Measurements from ENCODE around the gene TGFBR3L.

The TGFBR3L gene

GRCh38 chr19:7868671-7869452, 45.8 kb upstream of the TGFBR3L start:
- peaks cover 6% of the 10 kb centered on the region for H3K4me1 ChIP-seq (ENCODE audit: control insufficient read depth, insufficient read depth, low read length)
- CTCF ChIA-PET, result interaction anchor here (0.6 to 2.4 kb wide), 34 partner anchors 8 to 1444 kb away, joined by 3 to 25 read pairs (median 5); partner anchors contain the start of genes LRRC8E, MAP2K7, SNAPC2 and TIMM44
- H3K9me3 ChIP-seq (ENCODE audit: control insufficient read depth, insufficient read depth, low read depth, low read length), result no peaks in the 10 kb centered on the region
- POLR2A ChIA-PET, result interaction anchor here (0.6 to 2.2 kb wide), 15 partner anchors 9 to 455 kb away, joined by 3 to 35 read pairs (median 4); partner anchors contain the start of genes LRRC8E, MAP2K7, SNAPC2 and TIMM44
- no peaks in the 10 kb centered on the region for H3K36me3 ChIP-seq (ENCODE audit: control insufficient read depth in 2 of 2, insufficient read depth in 1 of 2, low read length in 2 of 2)
- H3K27ac ChIP-seq (ENCODE audit: extremely low read depth, low read depth, low read length), result peak overlapping the region; percentile 45; the same call in 1 of the 2 replicates
- peak overlapping the region; percentile 52 for H3K4me3 ChIP-seq (ENCODE audit: low read depth, low read length)
- TF ChIP-seq ZNF2 (tag by site-specific recombination; IDR thresholded peaks at IDR 0.05) (no peak), KLF9 (tag by site-specific recombination; IDR thresholded peaks at IDR 0.05; ENCODE audit: low read depth) (peak; percentile 83), ZNF366 (tag by site-specific recombination; conservative IDR thresholded peaks at IDR 0.05) (no peak), EGR2 (tag by site-specific recombination; IDR thresholded peaks at IDR 0.05; ENCODE audit: low read depth) (peak; percentile 23; the same call in 1 of the 2 replicates), ZBTB44 (tag by site-specific recombination; IDR thresholded peaks at IDR 0.05) (peak; percentile 69), ZXDB (tag by site-specific recombination; IDR thresholded peaks at IDR 0.05) (peak; percentile 15; the same call in 1 of the 2 replicates), BCL11A (tag by site-specific recombination; IDR thresholded peaks at IDR 0.05; ENCODE audit: low read depth) (peak; percentile 84; the same call in 1 of the 2 replicates), ZNF10 (tag by site-specific recombination; IDR thresholded peaks at IDR 0.05) (peak; percentile 94; the same call in 1 of the 2 replicates), BCL11B (tag by site-specific recombination; IDR thresholded peaks at IDR 0.05; ENCODE audit: low read depth) (0 out of 2 replicates have a peak, but pooled peaks have one; percentile 63), KLF10 (tag by site-specific recombination; IDR thresholded peaks at IDR 0.05) (peak; percentile 71), ZBTB1 (tag by site-specific recombination; IDR thresholded peaks at IDR 0.05) (no peak), GLIS2 (tag by site-specific recombination; IDR thresholded peaks at IDR 0.05) (peak; percentile 67; the same call in 1 of the 2 replicates), ZBTB20 (tag by site-specific recombination; IDR thresholded peaks at IDR 0.05) (peak; percentile 19), ZNF629 (tag by site-specific recombination; IDR thresholded peaks at IDR 0.05) (peak; percentile 81), ZNF449 (tag by site-specific recombination; IDR thresholded peaks at IDR 0.05) (no peak), SP3 (tag by site-specific recombination; IDR thresholded peaks at IDR 0.05) (peak; percentile 97), ZNF404 (tag by site-specific recombination; IDR thresholded peaks at IDR 0.05) (no peak), ZNF660 (tag by site-specific recombination; IDR thresholded peaks at IDR 0.05) (0 out of 2 replicates have a peak, but pooled peaks have one; percentile 79), ZSCAN5A (tag by site-specific recombination; IDR thresholded peaks at IDR 0.05) (peak; percentile 23; the same call in 1 of the 2 replicates), MYNN (tag by site-specific recombination; IDR thresholded peaks at IDR 0.05; ENCODE audit: borderline replicate concordance) (no peak), KLF16 (tag by site-specific recombination; IDR thresholded peaks at IDR 0.05) (peak; percentile 48), YY1 (tag by site-specific recombination; IDR thresholded peaks at IDR 0.05) (0 out of 2 replicates have a peak, but pooled peaks have one; percentile 51), ZNF391 (tag by site-specific recombination; IDR thresholded peaks at IDR 0.05; ENCODE audit: borderline replicate concordance, low read depth) (no peak), HIC1 (tag by site-specific recombination; IDR thresholded peaks at IDR 0.05) (peak; percentile 21; the same call in 1 of the 2 replicates), ZNF561 (tag by site-specific recombination; IDR thresholded peaks at IDR 0.05; ENCODE audit: borderline replicate concordance) (peak; percentile 88; the same call in 1 of the 2 replicates), SP2 (tag by site-specific recombination; IDR thresholded peaks at IDR 0.05) (peak; percentile 83), ZBTB48 (tag by site-specific recombination; IDR thresholded peaks at IDR 0.05) (0 out of 2 replicates have a peak, but pooled peaks have one; percentile 41), ZNF791 (tag by site-specific recombination; IDR thresholded peaks at IDR 0.05) (no peak), ZEB2 (tag by site-specific recombination; IDR thresholded peaks at IDR 0.05) (0 out of 2 replicates have a peak, but pooled peaks have one; percentile 29), ZNF843 (tag by site-specific recombination; IDR thresholded peaks at IDR 0.05) (peak; percentile 35; the same call in 1 of the 2 replicates), ZFHX2 (tag by site-specific recombination; conservative IDR thresholded peaks at IDR 0.05) (peak; percentile 23), ZIC2 (tag by site-specific recombination; IDR thresholded peaks at IDR 0.05) (peak; percentile 87)
